SH-SY5Y (cell line): ENCODE results near the gene GDF11.

Experiments used
- GATA2 ChIP-seq: IDR thresholded peaks from 2 replicates; pipeline ENCODE4 v1.6.1; 2011; ENCODE audit warnings: mild to moderate bottlenecking, low read depth, low read length
- GATA3 ChIP-seq: IDR thresholded peaks from 2 replicates; pipeline ENCODE4 v1.6.1; 2011; ENCODE audit warnings: low read depth, mild to moderate bottlenecking, low read length, moderate library complexity

GRCh38 chr12:55728939-55729818 is 13.7 kb upstream of the GDF11 start, which contains the start of gene CD63:
- no peak for TF ChIP-seq GATA2
- TF ChIP-seq GATA3 = no peak
